Measurements from ENCODE around the gene GABPA.

GRCh38 chr21:25759573-25759972, 24.8 kb downstream of the GABPA start:
- TF ChIP-seq CTCF (IDR thresholded peaks at IDR 0.05 in 8 of 11, conservative IDR thresholded peaks at IDR 0.05 in 3 of 11) (no peak), POLR2A (IDR thresholded peaks at IDR 0.05) (no peak)
